C4-2B (cell line): Measurements from ENCODE around the gene TELO2.
A peak's percentile ranks its signal among the peaks of the same experiment; 100 is the strongest.

ENCODE experiments used
- H3K27ac ChIP-seq: fragments of 450-650 bp; 2 replicates; pipeline ENCODE4 v1.5.1; 2017
- ZFX ChIP-seq: fragments of 450-650 bp; IDR thresholded peaks from 2 replicates; pipeline ENCODE4 v1.6.1; 2017
- TF ChIP-seq, protein P1 (sequence below): fragments of 450-650 bp; conservative IDR thresholded peaks from 2 replicates; pipeline ENCODE4 v1.5.1; 2017; ENCODE audit warnings: mild to moderate bottlenecking

TELO2 gene

DNA sequence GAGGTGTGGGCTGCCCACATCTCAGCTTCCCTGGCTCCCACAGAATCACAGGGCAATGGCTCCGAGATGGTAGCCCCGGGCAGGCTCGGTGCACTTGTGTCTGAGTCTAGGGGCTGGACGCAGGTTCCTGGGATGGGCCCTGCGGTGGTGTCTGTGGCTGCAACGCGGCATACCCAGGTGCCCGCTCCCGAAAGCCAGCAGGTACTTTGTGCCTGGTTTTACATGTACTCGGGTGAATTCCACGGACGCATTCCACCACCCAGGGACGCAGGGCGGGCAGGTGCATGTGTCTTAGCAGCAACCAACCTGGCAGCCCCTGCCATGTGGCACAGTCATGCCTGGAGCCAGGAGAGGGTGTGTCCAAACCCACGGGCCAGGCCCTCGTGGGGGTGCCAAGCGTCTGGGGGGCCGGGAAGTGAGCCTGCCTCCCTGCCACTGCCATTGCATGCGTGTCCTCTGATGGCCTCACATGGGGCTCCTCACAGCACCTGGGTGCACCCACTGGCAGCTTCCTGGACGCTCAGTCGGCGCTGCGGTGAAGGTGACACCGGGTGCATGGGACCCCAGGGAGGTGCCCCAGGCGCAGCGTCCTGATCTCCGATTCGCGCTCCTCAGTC is 35.9 kb downstream of the TELO2 start:
- TF ChIP-seq ZFX, result no peak
- TF ChIP-seq, protein P1, sequence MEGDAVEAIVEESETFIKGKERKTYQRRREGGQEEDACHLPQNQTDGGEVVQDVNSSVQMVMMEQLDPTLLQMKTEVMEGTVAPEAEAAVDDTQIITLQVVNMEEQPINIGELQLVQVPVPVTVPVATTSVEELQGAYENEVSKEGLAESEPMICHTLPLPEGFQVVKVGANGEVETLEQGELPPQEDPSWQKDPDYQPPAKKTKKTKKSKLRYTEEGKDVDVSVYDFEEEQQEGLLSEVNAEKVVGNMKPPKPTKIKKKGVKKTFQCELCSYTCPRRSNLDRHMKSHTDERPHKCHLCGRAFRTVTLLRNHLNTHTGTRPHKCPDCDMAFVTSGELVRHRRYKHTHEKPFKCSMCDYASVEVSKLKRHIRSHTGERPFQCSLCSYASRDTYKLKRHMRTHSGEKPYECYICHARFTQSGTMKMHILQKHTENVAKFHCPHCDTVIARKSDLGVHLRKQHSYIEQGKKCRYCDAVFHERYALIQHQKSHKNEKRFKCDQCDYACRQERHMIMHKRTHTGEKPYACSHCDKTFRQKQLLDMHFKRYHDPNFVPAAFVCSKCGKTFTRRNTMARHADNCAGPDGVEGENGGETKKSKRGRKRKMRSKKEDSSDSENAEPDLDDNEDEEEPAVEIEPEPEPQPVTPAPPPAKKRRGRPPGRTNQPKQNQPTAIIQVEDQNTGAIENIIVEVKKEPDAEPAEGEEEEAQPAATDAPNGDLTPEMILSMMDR, result no peak

GRCh38 chr16:1530349-1530882 is 37.3 kb downstream of the TELO2 start:
- no peak overlapping the region for H3K27ac ChIP-seq

More for the DNA sequence above, 35.9 kb downstream of the TELO2 start:
- H3K27ac ChIP-seq, result no peak overlapping the region

GRCh38 chr16:1530883-1531637 is 37.9 kb downstream of the TELO2 start:
- TF ChIP-seq ZFX, result no peak
- H3K27ac ChIP-seq, result no peak overlapping the region

More at GRCh38 chr16:1530349-1530882, 37.3 kb downstream of the TELO2 start:
- TF ChIP-seq ZFX, result no peak
- TF ChIP-seq, protein P1, result no peak

DNA sequence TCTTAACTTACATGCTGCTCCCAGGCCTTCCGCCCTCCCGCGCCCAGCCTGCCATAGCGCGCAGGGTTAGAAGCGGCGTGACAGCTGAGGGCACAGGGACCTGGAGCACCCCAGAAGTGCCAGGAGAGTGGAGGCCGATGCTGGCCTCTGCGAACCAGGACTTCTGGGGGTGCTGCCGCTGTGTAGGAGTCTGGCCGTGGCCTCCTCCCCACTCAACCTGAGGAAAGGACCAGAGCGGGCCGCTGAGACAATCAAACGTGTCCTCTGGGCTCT is 38.4 kb downstream of the TELO2 start:
- TF ChIP-seq, protein P1, result no peak
- TF ChIP-seq ZFX, result no peak
- peak overlapping the region; percentile 45 for H3K27ac ChIP-seq

- peak overlapping the region; percentile 45 for H3K27ac ChIP-seq
- TF ChIP-seq, protein P1, result no peak
- TF ChIP-seq ZFX, result no peak
Measured at GRCh38 chr16:1532081-1532760, 39.1 kb downstream of the TELO2 start.

- TF ChIP-seq ZFX, result no peak
- TF ChIP-seq, protein P1, result no peak
- H3K27ac ChIP-seq, result peak overlapping the region; percentile 45
Measured at GRCh38 chr16:1532771-1533170, 39.6 kb downstream of the TELO2 start.

GRCh38 chr16:1533443-1533951 is 40.3 kb downstream of the TELO2 start, which contains the start of gene TMEM204:
Gene TMEM204 (plus strand): TSS chr16:1533666. CDS start chr16:1534276, 610 bp downstream.
- peak within 1 kb of the TSS; percentile 45 for H3K27ac ChIP-seq
- no peak for TF ChIP-seq ZFX
- TF ChIP-seq, protein P1, result no peak
